GM19043 (cell line): ENCODE data around the gene GLIPR2.
"Not testable (repeated sequence)": the region's sequence is repeated elsewhere in the genome, so short reads cannot be mapped to it uniquely, and the experiment has no call there.

Source experiments
- ATAC-seq: cut with Tn5 transposase; IDR thresholded peaks from one replicate; pipeline ENCODE4 v1.9.1; 2021; ENCODE audit warnings: low read depth; ENCODE audit not compliant: unreplicated experiment

Gene GLIPR2

DNA sequence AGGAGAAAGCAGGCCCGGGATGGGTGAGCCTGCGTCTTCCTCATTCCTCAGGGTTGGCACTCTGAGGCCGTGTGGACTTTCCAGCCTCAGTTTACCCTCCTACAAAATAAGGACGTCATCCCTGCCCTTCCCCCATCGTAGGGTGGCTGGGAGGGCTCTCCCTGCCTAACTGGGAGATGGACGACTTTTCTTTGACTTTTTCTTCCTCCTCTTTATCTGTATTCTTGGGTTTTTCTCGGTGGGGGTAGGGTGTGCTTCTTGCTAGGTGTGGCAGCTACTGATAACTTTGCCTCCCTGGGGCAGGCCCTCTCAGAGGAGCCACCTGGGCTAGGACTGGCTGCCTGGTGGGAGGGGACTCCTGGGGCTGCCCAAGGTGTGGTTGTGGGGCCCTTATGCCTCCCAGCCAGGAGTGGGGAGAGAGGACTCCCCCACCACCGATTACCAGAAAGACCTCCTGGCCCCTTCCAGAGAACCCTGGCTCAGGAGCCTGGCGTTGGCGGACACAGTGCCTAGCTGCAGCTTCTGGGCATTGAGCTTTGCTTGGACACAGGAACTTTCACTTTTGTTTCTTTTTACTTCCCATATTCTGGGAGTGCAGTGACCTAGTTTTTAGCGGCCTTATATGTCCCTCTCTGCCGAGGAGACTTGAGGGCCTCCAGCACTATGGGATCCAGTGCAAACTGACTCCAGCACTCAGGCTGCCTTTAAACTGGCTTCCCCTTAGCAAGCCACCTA is 6.1 kb downstream of the GLIPR2 start:
- no peak for ATAC-seq

- ATAC-seq = no peak
Measured at GRCh38 chr9:36143245-36143641, 6.7 kb downstream of the GLIPR2 start.

GRCh38 chr9:36144309-36145232 is 8.0 kb downstream of the GLIPR2 start:
- no peak for ATAC-seq

DNA sequence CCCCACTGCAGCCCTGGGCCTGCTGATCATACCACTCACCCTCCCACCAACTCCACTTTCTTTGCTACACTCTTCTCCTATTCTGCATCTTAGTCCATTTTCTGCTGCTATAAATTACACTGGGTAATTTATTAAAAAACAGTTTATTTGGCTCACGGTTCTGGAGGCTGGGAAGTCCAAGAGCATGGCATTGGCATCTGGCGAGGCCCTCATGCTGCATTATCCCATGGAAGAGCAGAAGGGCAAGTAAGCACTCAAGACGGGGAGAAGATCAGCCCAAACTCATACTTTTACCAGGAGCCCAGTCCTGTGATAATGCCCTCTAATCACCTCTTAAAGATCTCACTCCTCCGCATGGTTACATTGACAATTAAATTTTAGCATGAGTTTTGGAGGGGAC is 9.4 kb downstream of the GLIPR2 start:
- ATAC-seq = no peak

DNA sequence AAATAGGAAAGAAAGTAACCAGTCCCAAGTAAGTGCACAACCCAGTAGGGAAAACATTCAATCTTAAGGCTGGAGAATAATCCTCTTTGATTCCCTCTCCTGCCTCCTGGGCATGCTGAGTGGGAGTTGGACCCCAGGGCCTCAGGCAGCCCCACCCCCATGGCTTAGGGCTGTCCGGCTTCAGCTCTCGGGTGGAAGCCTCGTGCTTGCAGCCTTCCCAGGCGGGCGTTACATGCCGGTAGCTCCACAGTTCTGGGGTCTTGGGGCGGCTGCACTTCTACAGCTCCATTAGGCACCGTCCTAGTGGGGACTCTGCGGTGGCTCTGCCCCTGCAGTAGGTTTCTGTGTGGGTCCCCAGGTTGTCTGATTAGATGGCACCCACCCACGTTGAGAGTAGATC is 10.1 kb downstream of the GLIPR2 start:
- no peak for ATAC-seq

GRCh38 chr9:36147441-36148175 is 11.1 kb downstream of the GLIPR2 start:
- no peak for ATAC-seq

DNA sequence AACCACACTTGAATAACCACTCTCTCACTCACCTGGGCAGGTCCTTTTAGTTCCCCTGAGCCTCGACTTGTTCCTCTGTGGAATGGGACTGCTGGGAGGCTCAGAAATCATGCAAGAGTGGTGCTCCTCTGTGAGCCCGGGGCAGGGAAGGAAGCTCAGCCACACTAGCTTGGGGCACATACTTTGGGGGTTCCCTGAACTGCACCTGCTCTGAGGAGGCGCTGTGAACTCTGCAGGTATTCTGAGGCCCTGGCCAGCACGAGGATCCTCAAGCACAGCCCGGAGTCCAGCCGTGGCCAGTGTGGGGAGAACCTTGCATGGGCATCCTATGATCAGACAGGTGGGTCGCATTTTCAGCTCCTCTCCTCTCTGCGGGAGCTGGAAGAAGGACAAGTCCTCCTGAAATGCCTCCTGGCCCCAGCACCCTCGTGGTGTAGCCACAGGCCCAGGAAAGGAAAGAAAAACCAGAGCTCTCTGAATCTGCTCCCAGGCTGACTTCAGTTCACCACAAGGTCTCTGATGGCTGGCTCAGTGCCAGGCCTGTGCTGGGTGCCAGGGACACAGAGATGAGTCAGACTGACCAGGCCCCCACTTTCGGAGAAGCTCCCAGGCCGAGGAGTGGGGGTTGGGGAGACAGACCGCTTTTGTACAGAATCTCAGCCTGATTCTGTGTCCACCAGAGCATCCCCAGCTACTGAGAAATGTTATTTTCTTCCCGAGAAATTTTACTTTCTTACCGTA is 11.9 kb downstream of the GLIPR2 start:
- ATAC-seq = no peak

GRCh38 chr9:36149197-36149596 is 12.7 kb downstream of the GLIPR2 start:
- ATAC-seq = no peak

DNA sequence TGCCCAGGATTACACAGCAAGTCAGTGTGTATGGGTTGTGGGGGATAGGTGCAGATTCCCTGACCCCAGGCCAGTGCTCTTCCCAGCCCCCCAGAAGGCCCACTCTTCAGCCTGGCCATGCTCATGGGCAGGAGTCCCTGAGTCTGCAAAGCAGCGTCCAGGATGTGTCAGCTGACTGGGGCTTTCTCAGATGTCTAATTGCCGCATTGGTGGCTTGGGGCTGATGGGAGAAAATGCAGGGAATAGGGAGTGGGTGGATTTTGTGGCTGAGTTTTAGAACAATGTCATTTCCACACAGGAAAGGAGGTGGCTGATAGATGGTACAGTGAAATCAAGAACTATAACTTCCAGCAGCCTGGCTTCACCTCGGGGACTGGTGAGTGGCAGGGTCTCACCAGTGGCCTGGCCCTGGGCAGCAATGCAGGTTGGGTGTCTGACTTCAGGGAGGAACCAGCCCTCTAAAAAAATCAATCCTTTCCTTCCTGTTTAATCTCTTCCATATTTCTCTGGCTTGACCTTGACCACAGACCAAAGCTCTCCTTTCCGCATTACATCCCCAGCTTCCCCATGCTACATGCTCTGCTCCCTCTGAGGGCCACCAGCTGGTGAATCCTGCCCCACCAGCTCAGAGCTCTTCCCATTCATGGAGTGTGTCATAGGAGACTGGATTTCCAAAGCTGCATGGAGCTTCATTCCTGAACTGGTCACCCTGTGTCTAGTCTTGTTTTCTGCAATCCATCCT is 14.2 kb downstream of the GLIPR2 start:
- ATAC-seq = no peak

GRCh38 chr9:36151316-36152210 is 15.0 kb downstream of the GLIPR2 start:
- ATAC-seq = peak; percentile 80

DNA sequence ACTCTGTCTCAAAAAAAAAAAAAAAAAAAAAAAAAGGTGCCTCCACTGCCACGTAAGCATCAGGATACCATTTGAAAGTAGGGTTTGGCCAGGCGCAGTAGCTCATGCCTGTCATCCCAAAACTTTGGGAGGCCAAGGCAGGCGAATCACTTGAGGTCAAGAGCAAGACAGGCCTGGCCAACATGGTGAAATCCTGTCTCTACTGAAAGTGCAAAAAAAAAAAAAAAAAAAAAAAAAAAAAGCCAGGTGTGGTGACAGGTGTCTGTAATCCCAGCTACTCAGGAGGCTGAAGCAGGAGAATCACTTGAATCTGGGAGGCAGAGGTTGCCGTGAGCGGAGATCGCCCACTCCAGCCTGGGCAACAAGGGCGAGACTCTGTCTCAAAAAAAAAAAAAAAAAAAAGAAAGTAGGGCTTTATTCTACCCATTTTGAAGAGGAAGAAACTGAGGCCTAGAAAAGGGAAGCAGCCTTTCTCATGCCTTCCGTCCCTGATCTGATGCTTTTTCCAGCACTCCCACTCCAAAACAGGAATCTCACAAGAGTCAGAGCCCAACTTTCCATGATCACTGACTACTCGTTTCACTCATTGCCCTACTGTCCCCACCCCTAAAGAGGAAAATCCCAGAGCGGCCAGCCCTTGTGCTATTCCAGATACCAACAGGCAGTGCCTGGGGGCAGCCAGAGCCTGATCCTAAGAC is 16.4 kb downstream of the GLIPR2 start:
- no peak for ATAC-seq

DNA sequence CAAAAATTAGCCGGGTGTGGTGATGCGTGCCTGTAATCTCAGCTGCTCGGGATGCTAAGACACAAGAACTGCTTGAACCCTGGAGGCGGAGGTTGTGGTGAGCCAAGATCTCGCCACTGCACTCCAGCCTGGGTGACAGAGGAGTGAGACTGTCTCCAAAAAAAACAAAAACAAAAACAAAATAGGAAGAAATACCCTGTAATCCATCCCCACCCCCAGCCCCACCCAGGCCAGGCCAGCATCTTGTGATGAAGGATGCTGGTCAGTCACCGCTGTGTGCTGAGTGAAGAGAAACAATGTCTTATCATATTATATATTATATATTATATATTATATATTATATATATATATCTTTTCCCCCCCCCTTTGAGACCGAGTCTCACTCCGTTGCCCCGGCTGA is 17.2 kb downstream of the GLIPR2 start:
- no peak for ATAC-seq

- no peak for ATAC-seq
Measured at GRCh38 chr9:36154331-36154952, 17.9 kb downstream of the GLIPR2 start.

- ATAC-seq = no peak
Measured at GRCh38 chr9:36156116-36156515, 19.6 kb downstream of the GLIPR2 start.

- no peak for ATAC-seq
Measured at GRCh38 chr9:36158122-36158521, 21.6 kb downstream of the GLIPR2 start.

DNA sequence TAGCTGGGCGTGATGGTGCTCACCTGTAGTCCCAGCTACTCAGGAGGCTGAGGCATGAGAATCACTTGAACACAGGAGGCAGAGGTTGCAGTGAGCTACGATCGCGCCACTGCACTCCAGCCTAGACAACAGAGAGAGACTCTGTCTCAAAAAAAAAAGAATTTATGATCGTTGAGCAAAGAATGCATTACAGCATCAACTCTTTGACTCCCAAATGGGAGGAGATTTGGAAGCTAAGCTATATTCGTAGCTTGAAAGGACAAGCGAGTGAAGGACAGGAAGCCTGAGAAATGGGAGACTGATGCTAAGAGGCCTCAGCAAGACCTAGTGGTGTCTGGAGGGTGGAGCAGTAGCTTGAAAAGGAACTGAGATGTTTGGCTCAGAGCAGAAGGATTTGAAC is 22.4 kb downstream of the GLIPR2 start:
- ATAC-seq = no peak

- ATAC-seq = not testable (repeated sequence)
Measured at GRCh38 chr9:36159509-36159908, 23.0 kb downstream of the GLIPR2 start.

GRCh38 chr9:36160126-36160525 is 23.6 kb downstream of the GLIPR2 start:
- not testable (repeated sequence) for ATAC-seq
